ENCODE measurements around the gene DLG1. TPM values are rescaled to one million over a fixed set of nuclear protein-coding genes. Genes with fewer than 3 reads are reported as not detected.

DLG1 gene
- total RNA-seq, 1 experiment from 2014 or later, result 107 TPM

GRCh38 chr3:197114007-197114406 lies 184.4 kb downstream of the DLG1 start:
- CTCF ChIA-PET, result no interaction called here
- no peak overlapping the region for H3K27ac ChIP-seq (ENCODE audit: low read depth, low read length, poor library complexity, severe bottlenecking)
- H3K9me3 ChIP-seq (ENCODE audit: low read depth, low read length, poor library complexity, severe bottlenecking), result no peaks in the 10 kb centered on the region
- H3K4me3 ChIP-seq (ENCODE audit: low read depth, low read length, poor library complexity, severe bottlenecking), result no peak overlapping the region
- no peaks in the 10 kb centered on the region for H3K27me3 ChIP-seq (replicated peaks; ENCODE audit: insufficient read depth, low read depth, low read length, poor library complexity)
- intact Hi-C loops (cut with micrococcal nuclease; ENCODE audit: unreplicated experiment), result no loop called here
- peaks cover 11% of the 10 kb centered on the region for H3K36me3 ChIP-seq (ENCODE audit: insufficient read depth, low read length, poor library complexity, severe bottlenecking)
- BruUV-seq (replicated peaks), result no TSS peak
- POLR2A ChIA-PET (ENCODE audit: low non-redundant PET), result no interaction called here
- DNase-seq (ENCODE audit: low spot score), result no peak
- TF ChIP-seq EZH2 (IDR thresholded peaks at IDR 0.05; ENCODE audit: borderline replicate concordance, low read depth, low read length, poor library complexity, severe bottlenecking), result no peak
- no peak for TF ChIP-seq CTCF (conservative IDR thresholded peaks at IDR 0.05; ENCODE audit: low read depth, low read length)
- H3K4me1 ChIP-seq (ENCODE audit: insufficient read depth, low read length, poor library complexity, severe bottlenecking), result peaks cover 5% of the 10 kb centered on the region

GRCh38 chr3:197111685-197112084 lies 186.7 kb downstream of the DLG1 start:
- no TSS peak for BruUV-seq (replicated peaks)
- no peak overlapping the region for H3K4me3 ChIP-seq (ENCODE audit: low read depth, low read length, poor library complexity, severe bottlenecking)
- DNase-seq (ENCODE audit: low spot score), result no peak
- peaks cover 11% of the 10 kb centered on the region for H3K36me3 ChIP-seq (ENCODE audit: insufficient read depth, low read length, poor library complexity, severe bottlenecking)
- no peaks in the 10 kb centered on the region for H3K9me3 ChIP-seq (ENCODE audit: low read depth, low read length, poor library complexity, severe bottlenecking)
- H3K4me1 ChIP-seq (ENCODE audit: insufficient read depth, low read length, poor library complexity, severe bottlenecking), result no peaks in the 10 kb centered on the region
- ChIA-PET POLR2A (ENCODE audit: low non-redundant PET) (no interaction called here), CTCF (no interaction called here)
- no peaks in the 10 kb centered on the region for H3K27me3 ChIP-seq (replicated peaks; ENCODE audit: insufficient read depth, low read depth, low read length, poor library complexity)
- intact Hi-C loops (cut with micrococcal nuclease; ENCODE audit: unreplicated experiment), result no loop called here
- no peak for TF ChIP-seq CTCF (conservative IDR thresholded peaks at IDR 0.05; ENCODE audit: low read depth, low read length)
- TF ChIP-seq EZH2 (IDR thresholded peaks at IDR 0.05; ENCODE audit: borderline replicate concordance, low read depth, low read length, poor library complexity, severe bottlenecking), result no peak
- H3K27ac ChIP-seq (ENCODE audit: low read depth, low read length, poor library complexity, severe bottlenecking), result no peak overlapping the region

GRCh38 chr3:197105786-197106185 lies 192.6 kb downstream of the DLG1 start:
- Histone ChIP-seq H3K27ac (ENCODE audit: low read depth, low read length, poor library complexity, severe bottlenecking) (no peak overlapping the region), H3K9me3 (ENCODE audit: low read depth, low read length, poor library complexity, severe bottlenecking) (no peaks in the 10 kb centered on the region), H3K4me3 (ENCODE audit: low read depth, low read length, poor library complexity, severe bottlenecking) (no peak overlapping the region), H3K27me3 (replicated peaks; ENCODE audit: insufficient read depth, low read depth, low read length, poor library complexity) (no peaks in the 10 kb centered on the region), H3K4me1 (ENCODE audit: insufficient read depth, low read length, poor library complexity, severe bottlenecking) (no peaks in the 10 kb centered on the region), H3K36me3 (ENCODE audit: insufficient read depth, low read length, poor library complexity, severe bottlenecking) (peaks cover 12% of the 10 kb centered on the region)
- TF ChIP-seq EZH2 (IDR thresholded peaks at IDR 0.05; ENCODE audit: borderline replicate concordance, low read depth, low read length, poor library complexity, severe bottlenecking) (no peak), CTCF (conservative IDR thresholded peaks at IDR 0.05; ENCODE audit: low read depth, low read length) (no peak)
- intact Hi-C loops (cut with micrococcal nuclease; ENCODE audit: unreplicated experiment), result no loop called here
- no peak for DNase-seq (ENCODE audit: low spot score)
- no TSS peak for BruUV-seq (replicated peaks)
- ChIA-PET POLR2A (ENCODE audit: low non-redundant PET) (no interaction called here), CTCF (no interaction called here)
